ENCODE measurements around the gene LRMDA.

LRMDA gene

GRCh38 chr10:76257816-76258215 is 826.4 kb downstream of the LRMDA start:
- Mint-ChIP-seq H3K36me3 (ENCODE audit: low read depth) (no peaks in the 10 kb centered on the region), H3K4me3 (no peak overlapping the region), H3K9me3 (peaks cover 28% of the 10 kb centered on the region), H3K27ac (no peak overlapping the region), H3K27me3 (no peaks in the 10 kb centered on the region), H3K4me1 (ENCODE audit: low read depth) (no peaks in the 10 kb centered on the region)
- intact Hi-C loops (cut with micrococcal nuclease) = no loop called here

GRCh38 chr10:76265441-76266113 is 834.2 kb downstream of the LRMDA start:
- Mint-ChIP-seq H3K4me1 (ENCODE audit: low read depth) (no peaks in the 10 kb centered on the region), H3K4me3 (no peak overlapping the region), H3K27me3 (no peaks in the 10 kb centered on the region), H3K27ac (no peak overlapping the region), H3K36me3 (ENCODE audit: low read depth) (no peaks in the 10 kb centered on the region), H3K9me3 (peaks cover 3% of the 10 kb centered on the region)
- intact Hi-C loops (cut with micrococcal nuclease) = no loop called here

- Mint-ChIP-seq H3K4me3 (no peak overlapping the region), H3K4me1 (ENCODE audit: low read depth) (no peaks in the 10 kb centered on the region), H3K27me3 (no peaks in the 10 kb centered on the region), H3K27ac (no peak overlapping the region), H3K36me3 (ENCODE audit: low read depth) (no peaks in the 10 kb centered on the region), H3K9me3 (no peaks in the 10 kb centered on the region)
- intact Hi-C loops (cut with micrococcal nuclease) = no loop called here
These were observed 837.1 kb downstream of the LRMDA start for GRCh38 chr10:76268530-76268929.

GRCh38 chr10:76268954-76269353 is 837.5 kb downstream of the LRMDA start:
- Mint-ChIP-seq H3K27ac (no peak overlapping the region), H3K27me3 (no peaks in the 10 kb centered on the region), H3K9me3 (peaks cover under 1% of the 10 kb centered on the region), H3K4me1 (ENCODE audit: low read depth) (no peaks in the 10 kb centered on the region), H3K36me3 (ENCODE audit: low read depth) (no peaks in the 10 kb centered on the region), H3K4me3 (no peak overlapping the region)
- intact Hi-C loops (cut with micrococcal nuclease) = no loop called here

GRCh38 chr10:76270464-76270863 is 839.0 kb downstream of the LRMDA start:
- Mint-ChIP-seq H3K27me3 (no peaks in the 10 kb centered on the region), H3K36me3 (ENCODE audit: low read depth) (peaks cover 3% of the 10 kb centered on the region), H3K4me1 (ENCODE audit: low read depth) (no peaks in the 10 kb centered on the region), H3K27ac (no peak overlapping the region), H3K9me3 (peaks cover 15% of the 10 kb centered on the region), H3K4me3 (no peak overlapping the region)
- intact Hi-C loops (cut with micrococcal nuclease) = no loop called here

GRCh38 chr10:76274933-76275332 is 843.5 kb downstream of the LRMDA start:
- H3K4me1 Mint-ChIP-seq (ENCODE audit: low read depth) = no peaks in the 10 kb centered on the region
- no peak overlapping the region for H3K4me3 Mint-ChIP-seq
- no peaks in the 10 kb centered on the region for H3K27me3 Mint-ChIP-seq
- peaks cover 24% of the 10 kb centered on the region for H3K9me3 Mint-ChIP-seq
- H3K27ac Mint-ChIP-seq = no peak overlapping the region
- peaks cover 10% of the 10 kb centered on the region for H3K36me3 Mint-ChIP-seq (ENCODE audit: low read depth)
- intact Hi-C loops (cut with micrococcal nuclease) = no loop called here

- H3K27me3 Mint-ChIP-seq = no peaks in the 10 kb centered on the region
- H3K9me3 Mint-ChIP-seq = peaks cover 24% of the 10 kb centered on the region
- H3K36me3 Mint-ChIP-seq (ENCODE audit: low read depth) = peaks cover 10% of the 10 kb centered on the region
- no peak overlapping the region for H3K4me3 Mint-ChIP-seq
- no peak overlapping the region for H3K27ac Mint-ChIP-seq
- peaks cover 8% of the 10 kb centered on the region for H3K4me1 Mint-ChIP-seq (ENCODE audit: low read depth)
- intact Hi-C loops (cut with micrococcal nuclease) = no loop called here
These were observed 847.5 kb downstream of the LRMDA start for GRCh38 chr10:76278811-76279460.

- no peak overlapping the region for H3K4me3 Mint-ChIP-seq
- no peaks in the 10 kb centered on the region for H3K9me3 Mint-ChIP-seq
- no peaks in the 10 kb centered on the region for H3K36me3 Mint-ChIP-seq (ENCODE audit: low read depth)
- no peak overlapping the region for H3K27ac Mint-ChIP-seq
- intact Hi-C loops (cut with micrococcal nuclease) = no loop called here
- peaks cover 8% of the 10 kb centered on the region for H3K4me1 Mint-ChIP-seq (ENCODE audit: low read depth)
- H3K27me3 Mint-ChIP-seq = no peaks in the 10 kb centered on the region
These were observed 850.2 kb downstream of the LRMDA start for GRCh38 chr10:76281659-76282058.

GRCh38 chr10:76282061-76283025 is 850.9 kb downstream of the LRMDA start:
- no peak overlapping the region for H3K27ac Mint-ChIP-seq
- H3K27me3 Mint-ChIP-seq = no peaks in the 10 kb centered on the region
- no peaks in the 10 kb centered on the region for H3K9me3 Mint-ChIP-seq
- H3K4me1 Mint-ChIP-seq (ENCODE audit: low read depth) = peaks cover 8% of the 10 kb centered on the region
- intact Hi-C loops (cut with micrococcal nuclease) = no loop called here
- no peaks in the 10 kb centered on the region for H3K36me3 Mint-ChIP-seq (ENCODE audit: low read depth)
- H3K4me3 Mint-ChIP-seq = no peak overlapping the region

- intact Hi-C loops (cut with micrococcal nuclease) = no loop called here
- Mint-ChIP-seq H3K27ac (no peak overlapping the region), H3K36me3 (ENCODE audit: low read depth) (no peaks in the 10 kb centered on the region), H3K4me1 (ENCODE audit: low read depth) (peaks cover 8% of the 10 kb centered on the region), H3K4me3 (no peak overlapping the region), H3K27me3 (no peaks in the 10 kb centered on the region), H3K9me3 (no peaks in the 10 kb centered on the region)
These were observed 852.9 kb downstream of the LRMDA start for GRCh38 chr10:76284351-76284750.

GRCh38 chr10:76285012-76285411 is 853.6 kb downstream of the LRMDA start:
- Mint-ChIP-seq H3K9me3 (no peaks in the 10 kb centered on the region), H3K27me3 (no peaks in the 10 kb centered on the region), H3K4me1 (ENCODE audit: low read depth) (peaks cover 8% of the 10 kb centered on the region), H3K36me3 (ENCODE audit: low read depth) (no peaks in the 10 kb centered on the region), H3K4me3 (no peak overlapping the region), H3K27ac (no peak overlapping the region)
- intact Hi-C loops (cut with micrococcal nuclease) = no loop called here

GRCh38 chr10:76285515-76285914 is 854.1 kb downstream of the LRMDA start:
- Mint-ChIP-seq H3K27ac (no peak overlapping the region), H3K4me1 (ENCODE audit: low read depth) (peaks cover 8% of the 10 kb centered on the region), H3K36me3 (ENCODE audit: low read depth) (no peaks in the 10 kb centered on the region), H3K27me3 (no peaks in the 10 kb centered on the region), H3K9me3 (no peaks in the 10 kb centered on the region), H3K4me3 (no peak overlapping the region)
- intact Hi-C loops (cut with micrococcal nuclease) = no loop called here

- Mint-ChIP-seq H3K4me1 (ENCODE audit: low read depth) (peaks cover 8% of the 10 kb centered on the region), H3K27me3 (no peaks in the 10 kb centered on the region), H3K9me3 (no peaks in the 10 kb centered on the region), H3K4me3 (no peak overlapping the region), H3K36me3 (ENCODE audit: low read depth) (no peaks in the 10 kb centered on the region), H3K27ac (no peak overlapping the region)
- intact Hi-C loops (cut with micrococcal nuclease) = no loop called here
These were observed 855.1 kb downstream of the LRMDA start for GRCh38 chr10:76286536-76286935.

GRCh38 chr10:76287856-76288255 is 856.4 kb downstream of the LRMDA start:
- no peaks in the 10 kb centered on the region for H3K9me3 Mint-ChIP-seq
- intact Hi-C loops (cut with micrococcal nuclease) = no loop called here
- H3K27ac Mint-ChIP-seq = no peak overlapping the region
- H3K27me3 Mint-ChIP-seq = no peaks in the 10 kb centered on the region
- no peak overlapping the region for H3K4me3 Mint-ChIP-seq
- peaks cover 5% of the 10 kb centered on the region for H3K4me1 Mint-ChIP-seq (ENCODE audit: low read depth)
- H3K36me3 Mint-ChIP-seq (ENCODE audit: low read depth) = no peaks in the 10 kb centered on the region

All from dendritic cell treated with granulocyte-macrophage colony-stimulating factor and Interleukin-4, amounts not matched to agents 40 ng/mL and 50 ng/mL, for 4 days (primary cell).